NCI-H1694 treated with DMSO at 0.1 percent for 48 hours (cell line): ENCODE data around the gene PFN3.
"Not testable (repeated sequence)": the region's sequence is repeated elsewhere in the genome, so short reads cannot be mapped to it uniquely, and the experiment has no call there.

Experiments used
- DNase-seq: peaks from one replicate; lab custom pipeline; 2025; lab: John Stamatoyannopoulos, UW

The PFN3 gene

GRCh38 chr5:177393206-177393765, 7.2 kb downstream of the PFN3 start:
- DNase-seq = no peak

GRCh38 chr5:177392765-177393164, 7.7 kb downstream of the PFN3 start:
- no peak for DNase-seq

- peak; percentile 76 for DNase-seq
Observed at GRCh38 chr5:177390363-177391300, 9.8 kb downstream of the PFN3 start.

GRCh38 chr5:177389241-177390169, 11.0 kb downstream of the PFN3 start:
- DNase-seq = no peak

- no peak for DNase-seq
Observed at GRCh38 chr5:177388521-177389052, 11.9 kb downstream of the PFN3 start.

DNA sequence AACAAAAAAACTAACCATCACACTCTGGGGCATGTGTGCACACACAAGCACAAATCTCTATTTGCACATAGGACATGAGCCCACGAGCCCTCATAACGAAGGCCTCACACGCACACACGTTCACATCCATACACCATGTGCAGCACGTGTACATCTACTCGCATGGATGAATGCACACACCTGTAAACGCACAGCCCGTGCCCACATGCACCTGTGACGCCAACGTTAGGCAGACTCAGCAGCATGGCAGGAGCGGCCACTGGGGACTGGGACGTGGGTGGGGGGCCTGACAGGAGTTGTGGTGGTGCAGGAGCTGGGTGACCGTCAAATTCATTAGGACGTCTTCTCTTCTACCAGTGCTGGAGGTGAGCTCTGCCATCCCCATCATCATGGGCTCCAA, 13.1 kb downstream of the PFN3 start:
- no peak for DNase-seq

DNA sequence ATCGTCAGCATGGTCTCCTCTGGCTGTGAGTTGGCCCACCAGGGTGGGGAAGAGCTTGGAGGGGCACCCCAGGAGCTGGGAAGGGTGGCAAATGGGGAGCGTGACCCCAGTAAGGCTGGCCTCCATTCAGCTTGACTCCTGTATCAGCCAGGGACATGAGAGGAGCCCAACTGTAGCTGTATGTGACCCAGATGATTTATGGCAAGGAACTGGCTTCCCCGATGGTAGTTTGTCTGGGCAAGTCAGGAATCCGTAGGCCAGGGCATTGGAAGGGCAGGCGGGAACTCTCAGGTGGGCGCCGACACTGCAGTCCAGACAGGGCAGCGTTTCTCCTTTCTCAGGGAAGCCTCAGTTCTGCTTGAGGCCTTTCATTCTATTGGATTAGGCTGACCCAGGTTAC, 13.9 kb downstream of the PFN3 start:
- no peak for DNase-seq

- no peak for DNase-seq
Observed at GRCh38 chr5:177385720-177386119, 14.7 kb downstream of the PFN3 start.

DNA sequence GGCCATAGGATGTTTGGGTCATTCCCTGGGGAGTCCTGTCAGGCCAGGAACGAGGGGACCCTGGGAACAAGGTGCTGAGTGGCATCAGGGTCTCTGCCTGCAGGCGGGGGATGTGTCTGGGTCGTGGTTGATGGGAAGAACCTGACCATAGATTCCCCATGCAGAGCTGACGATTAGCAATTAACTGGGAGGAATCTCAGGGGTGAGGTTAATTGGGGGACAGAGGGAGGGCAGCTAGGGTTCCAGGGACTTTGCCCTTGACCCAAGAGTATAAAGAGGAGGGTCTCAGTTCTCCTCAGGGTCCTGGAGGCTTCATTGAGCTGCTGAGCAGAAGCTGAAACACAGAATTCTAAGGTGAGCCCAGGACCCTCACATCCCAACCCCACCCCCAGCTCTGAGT, 16.3 kb downstream of the PFN3 start, which contains the start of gene SLC34A1:
Gene SLC34A1, plus strand, starts transcription at position 301 of the 400 bp plus-strand sequence. CDS start 1,308 bp downstream, outside the sequence.
- no peak for DNase-seq

DNA sequence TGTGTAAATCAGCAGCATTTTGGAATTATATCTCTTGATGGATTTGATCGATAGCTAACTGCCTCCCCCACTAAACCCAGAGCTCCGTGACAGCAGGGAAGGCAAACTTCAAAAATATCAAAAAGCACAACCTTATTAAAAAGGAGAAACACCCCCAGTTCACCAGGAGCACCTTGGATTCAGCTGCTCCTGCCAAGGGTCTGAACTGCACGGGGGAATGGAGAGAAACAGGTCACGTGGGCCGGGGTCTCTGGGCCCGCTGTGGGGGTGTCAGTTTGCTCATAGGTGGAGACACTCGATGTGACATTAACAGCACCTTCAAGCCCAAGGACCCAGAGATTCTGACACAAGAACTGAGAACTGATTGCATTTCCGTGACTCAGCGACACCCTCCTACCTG, 17.3 kb downstream of the PFN3 start:
- DNase-seq = no peak

- DNase-seq = peak; percentile 5
Observed at GRCh38 chr5:177382423-177383029, 17.9 kb downstream of the PFN3 start.

- DNase-seq = no peak
Observed at GRCh38 chr5:177380805-177381126, 19.7 kb downstream of the PFN3 start.

- DNase-seq = no peak
Observed at GRCh38 chr5:177378884-177379883, 21.3 kb downstream of the PFN3 start.

DNA sequence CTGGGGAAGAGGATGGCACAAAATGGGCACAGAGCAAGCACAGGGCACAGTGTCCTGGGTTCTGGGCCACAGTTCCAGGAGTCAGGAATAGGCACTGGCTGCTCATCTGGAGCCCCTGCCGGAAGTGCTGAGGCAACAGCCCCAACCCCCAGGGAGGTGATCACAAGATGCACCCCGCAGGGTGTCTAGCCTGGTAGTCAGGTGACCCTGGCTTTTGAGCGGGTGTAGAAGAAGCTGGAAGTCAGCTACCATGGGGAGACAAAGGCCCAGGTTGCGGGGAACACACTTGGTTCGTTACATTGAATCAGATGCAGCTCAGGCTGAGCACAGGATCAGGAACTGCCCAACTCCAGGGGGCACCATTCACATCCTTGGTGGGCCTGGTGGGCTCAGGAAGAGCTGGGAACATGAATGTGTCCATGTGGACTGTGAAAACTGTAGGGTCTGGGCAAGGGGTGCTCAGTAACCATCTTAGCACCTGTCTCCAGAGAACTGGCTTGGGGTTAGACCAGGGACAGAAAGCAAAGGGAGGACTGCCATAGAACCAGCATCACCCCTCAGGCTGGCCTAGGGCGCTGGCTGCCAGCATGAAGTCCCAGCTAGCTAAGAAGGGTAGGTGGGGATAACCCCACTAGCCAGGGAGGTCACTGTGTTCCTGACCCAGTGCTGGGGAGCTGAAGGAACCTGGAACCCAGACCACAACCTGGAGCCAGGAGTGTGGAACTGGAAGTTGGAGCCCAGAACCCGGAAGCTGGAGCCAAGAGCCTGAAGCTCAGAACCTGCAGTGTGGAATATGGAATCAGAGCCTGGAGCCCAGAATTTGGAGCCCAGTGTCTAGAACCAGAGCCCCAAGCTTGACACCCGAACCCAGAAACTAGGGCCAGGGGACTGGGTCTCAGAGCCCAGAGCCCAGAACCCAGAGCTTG, 22.3 kb downstream of the PFN3 start:
- DNase-seq = no peak

- DNase-seq = no peak
Observed at GRCh38 chr5:177376107-177376506, 24.4 kb downstream of the PFN3 start.

DNA sequence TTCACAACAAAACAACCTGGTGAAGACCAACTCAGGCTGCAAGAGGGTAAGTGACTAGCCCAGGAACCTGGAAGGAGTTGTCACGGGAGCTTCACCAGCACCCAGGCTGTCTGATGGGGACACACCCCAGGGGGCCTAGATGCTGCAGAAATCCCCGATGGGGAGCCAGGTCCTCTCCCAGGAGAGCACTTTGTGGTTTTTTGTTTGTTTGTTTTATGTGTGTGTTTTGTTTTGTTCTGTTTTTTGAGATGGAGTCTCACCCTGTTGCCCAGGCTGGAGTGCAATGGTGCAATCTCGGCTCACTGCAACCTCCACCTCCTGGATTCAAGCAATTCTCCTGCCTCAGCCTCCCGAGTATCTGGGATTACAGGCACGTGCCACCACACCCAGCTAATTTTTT, 24.9 kb downstream of the PFN3 start:
- not testable (repeated sequence) for DNase-seq

DNA sequence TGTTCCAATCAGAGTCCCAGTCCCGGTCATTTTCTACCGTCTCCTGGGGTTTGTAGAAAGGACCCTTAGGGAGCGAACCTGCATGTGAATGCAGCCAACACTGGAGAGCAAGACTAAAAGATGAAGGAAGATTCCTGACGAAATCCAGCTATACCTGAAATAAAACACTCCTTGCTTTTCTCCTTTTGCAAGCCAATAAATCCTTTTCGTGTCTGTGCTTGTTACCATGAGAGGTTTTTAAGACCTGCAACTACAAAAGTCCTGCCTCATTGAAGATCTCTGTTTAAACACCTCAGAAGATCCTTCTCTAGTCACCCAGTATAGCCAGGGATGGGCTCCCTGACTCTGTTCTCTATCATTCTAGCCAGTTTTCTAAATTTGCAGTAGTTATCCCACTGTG, 26.2 kb downstream of the PFN3 start:
- DNase-seq = no peak

DNA sequence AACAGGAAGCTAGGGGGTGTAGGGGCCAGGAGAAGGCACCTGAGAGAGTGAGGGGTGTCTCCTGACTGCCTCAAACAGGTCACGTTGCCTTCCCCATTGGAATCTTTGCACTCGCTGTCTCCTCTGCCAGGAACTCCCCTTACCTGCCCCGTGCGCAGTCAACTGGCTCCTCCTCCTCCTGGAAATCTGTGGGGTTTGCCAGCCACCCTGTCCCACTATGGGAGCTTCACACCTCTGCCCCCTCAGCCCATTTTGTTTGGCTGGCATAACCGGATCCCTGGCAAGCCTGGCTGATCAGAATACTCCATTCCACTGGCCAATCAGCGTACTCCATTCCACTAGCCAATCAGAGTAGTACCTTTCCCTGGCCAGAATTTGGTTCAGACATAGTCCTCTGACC, 26.7 kb downstream of the PFN3 start:
- no peak for DNase-seq

DNA sequence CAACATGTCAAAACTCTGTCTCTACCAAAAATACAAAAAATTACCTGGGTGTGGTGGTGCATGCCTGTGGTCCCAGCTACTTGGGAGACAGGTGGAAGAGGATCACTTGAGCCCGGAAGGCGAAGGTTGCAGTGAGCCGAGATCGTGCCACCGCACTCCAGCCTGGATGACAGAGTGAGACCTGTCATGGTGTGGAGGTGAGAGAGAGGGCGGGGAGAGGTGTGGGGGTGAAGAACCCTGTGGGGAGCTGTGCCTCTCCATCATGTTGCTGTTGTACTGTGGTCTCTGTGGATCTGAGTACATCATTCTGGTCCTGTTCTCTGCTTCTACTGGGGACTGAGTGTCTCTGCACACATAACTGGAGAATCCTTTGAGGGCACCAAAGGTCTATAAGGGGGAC, 27.6 kb downstream of the PFN3 start:
- DNase-seq = no peak
